Tibial artery (tissue), 4 donors: ENCODE data around the gene ARNT2.

Source experiments
- DNase-seq, 2 donors: peaks; one replicate each; pipeline ENCODE4 v3.0.0-alpha.2; 2019
- H3K27ac ChIP-seq, 2 donors: fragments of 200-600 bp; sonication (generic) in 1 of 2; 1 replicate in 1 of 2; 2 replicates in 1 of 2; pipeline ENCODE4 v1.5.1; 2018 to 2019; ENCODE audit warnings: mild to moderate bottlenecking in 1 of 2
- H3K27me3 ChIP-seq, 2 donors: fragments of 200-600 bp; sonication (generic) in 1 of 2; one replicate each; pipeline versions ENCODE4 v1.5.1 to v1.6.0; 2016 to 2019
- H3K36me3 ChIP-seq, 3 donors: fragments of 200-600 bp; sonication (generic) in 2 of 3; one replicate each; pipeline ENCODE4 v1.5.1; 2016 to 2019; ENCODE audit warnings: mild to moderate bottlenecking in 2 of 3
- H3K4me1 ChIP-seq, 4 donors: fragments of 200-600 bp; sonication (generic) in 2 of 4; 1 replicate in 3 of 4; 2 replicates in 1 of 4; pipeline ENCODE4 v1.5.1; 2016 to 2019
- H3K4me3 ChIP-seq, 2 donors: fragments of 200-600 bp; sonication (generic) in 1 of 2; 1 replicate in 1 of 2; 2 replicates in 1 of 2; pipeline ENCODE4 v1.5.1; 2018 to 2019; ENCODE audit warnings: mild to moderate bottlenecking in 2 of 2
- H3K9me3 ChIP-seq, 3 donors: fragments of 200-600 bp; sonication (generic) in 1 of 3; one replicate each; pipeline ENCODE4 v1.5.1; 2016 to 2019
- intact Hi-C: fragments of 100-400 bp; cut with DNase I; formaldehyde crosslinking; loops from one replicate; pipeline ENCODE4 v1.15.0; 2023; ENCODE audit warnings: low total_unique reads
- TF ChIP-seq, protein P1 (sequence below), 2 experiments: fragments of 200-600 bp in 1 of 2; fragments of 450-650 bp in 1 of 2; IDR thresholded peaks; one replicate each; pipeline ENCODE4 v1.5.1; 2017 to 2019; ENCODE audit warnings: antibody characterized with exemption in 2 of 2, mild to moderate bottlenecking in 1 of 2, moderate library complexity in 1 of 2

ARNT2 gene

DNA sequence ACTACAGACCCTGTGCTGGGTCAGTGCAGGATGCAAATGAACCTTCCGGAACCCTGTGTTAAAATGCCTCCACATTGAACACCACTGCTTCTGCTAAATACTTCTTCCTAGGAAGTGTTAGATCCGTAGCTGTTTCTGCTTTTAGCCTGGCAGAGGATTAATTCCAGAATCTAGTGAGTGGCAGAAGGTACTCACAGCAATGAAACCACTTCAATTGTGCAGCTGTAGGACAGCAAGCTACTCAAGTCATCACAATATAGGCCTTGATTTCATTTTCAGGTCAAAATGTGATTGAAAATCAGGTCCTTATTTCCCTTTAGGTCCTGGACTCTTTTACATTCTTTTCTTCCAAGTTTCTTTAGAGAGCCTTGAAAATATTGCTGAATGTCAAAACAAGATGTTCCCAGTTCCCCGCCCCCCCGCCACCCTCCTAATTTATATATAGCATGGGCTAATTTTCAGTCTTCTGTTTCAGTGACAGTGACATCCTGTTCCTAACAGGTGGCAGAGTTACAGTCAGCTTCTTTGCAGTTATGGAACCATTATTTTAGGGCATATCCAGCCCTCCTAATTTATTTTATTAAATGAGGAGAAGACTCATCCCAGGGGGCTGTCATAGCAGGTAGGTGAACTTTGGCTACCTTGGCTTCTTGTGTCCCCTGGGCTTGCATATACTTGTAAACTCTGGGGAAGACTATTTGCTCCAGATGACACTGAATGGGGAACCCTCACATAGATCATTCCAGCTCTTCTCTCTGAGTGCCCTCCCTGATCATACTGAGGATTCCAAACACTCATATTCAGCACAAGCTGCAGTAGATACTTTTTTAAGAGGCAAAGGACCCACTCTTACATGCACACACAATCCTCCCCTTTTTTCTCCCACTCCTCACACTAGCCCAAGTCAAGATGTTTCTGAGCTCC is 28.0 kb upstream of the ARNT2 start:
- no peaks in the 10 kb centered on the region for H3K4me1 ChIP-seq
- no peak for DNase-seq

DNA sequence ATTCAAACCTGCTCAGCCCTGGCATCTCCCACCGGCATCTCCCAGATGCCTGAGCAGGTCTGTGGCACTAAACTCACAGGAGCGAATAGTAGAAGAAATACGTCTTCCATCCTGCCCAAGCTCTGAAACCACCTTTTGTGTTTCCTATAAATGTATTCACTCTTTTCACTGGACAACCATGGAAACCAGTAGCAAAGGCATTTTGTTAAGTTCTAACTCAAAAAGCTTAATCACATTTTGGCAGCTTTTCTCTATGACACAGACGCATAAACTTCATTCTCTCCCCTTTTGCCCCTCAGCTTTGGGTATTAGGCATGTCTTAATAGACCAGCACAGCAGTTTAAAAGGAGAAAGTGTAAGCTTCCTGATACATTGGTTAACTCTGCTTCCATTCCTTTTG is 24.5 kb upstream of the ARNT2 start:
- Histone ChIP-seq H3K4me3 (no peak overlapping the region), H3K27me3 (no peaks in the 10 kb centered on the region), H3K9me3 (no peaks in the 10 kb centered on the region), H3K27ac (no peak overlapping the region), H3K4me1 (no peaks in the 10 kb centered on the region), H3K36me3 (no peaks in the 10 kb centered on the region)
- no peak for DNase-seq
- TF ChIP-seq, protein P1, sequence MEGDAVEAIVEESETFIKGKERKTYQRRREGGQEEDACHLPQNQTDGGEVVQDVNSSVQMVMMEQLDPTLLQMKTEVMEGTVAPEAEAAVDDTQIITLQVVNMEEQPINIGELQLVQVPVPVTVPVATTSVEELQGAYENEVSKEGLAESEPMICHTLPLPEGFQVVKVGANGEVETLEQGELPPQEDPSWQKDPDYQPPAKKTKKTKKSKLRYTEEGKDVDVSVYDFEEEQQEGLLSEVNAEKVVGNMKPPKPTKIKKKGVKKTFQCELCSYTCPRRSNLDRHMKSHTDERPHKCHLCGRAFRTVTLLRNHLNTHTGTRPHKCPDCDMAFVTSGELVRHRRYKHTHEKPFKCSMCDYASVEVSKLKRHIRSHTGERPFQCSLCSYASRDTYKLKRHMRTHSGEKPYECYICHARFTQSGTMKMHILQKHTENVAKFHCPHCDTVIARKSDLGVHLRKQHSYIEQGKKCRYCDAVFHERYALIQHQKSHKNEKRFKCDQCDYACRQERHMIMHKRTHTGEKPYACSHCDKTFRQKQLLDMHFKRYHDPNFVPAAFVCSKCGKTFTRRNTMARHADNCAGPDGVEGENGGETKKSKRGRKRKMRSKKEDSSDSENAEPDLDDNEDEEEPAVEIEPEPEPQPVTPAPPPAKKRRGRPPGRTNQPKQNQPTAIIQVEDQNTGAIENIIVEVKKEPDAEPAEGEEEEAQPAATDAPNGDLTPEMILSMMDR (IDR thresholded peaks at IDR 0.05): no peak
- intact Hi-C loops: no loop called here

More for the DNA sequence above, 28.0 kb upstream of the ARNT2 start:
- H3K27me3 ChIP-seq: no peaks in the 10 kb centered on the region
- H3K36me3 ChIP-seq: no peaks in the 10 kb centered on the region
- intact Hi-C loops: no loop called here
- TF ChIP-seq, protein P1 (IDR thresholded peaks at IDR 0.05): no peak
- no peaks in the 10 kb centered on the region for H3K9me3 ChIP-seq
- no peak overlapping the region for H3K27ac ChIP-seq
- no peak overlapping the region for H3K4me3 ChIP-seq

- intact Hi-C loops: no loop called here
- Histone ChIP-seq H3K4me1 (no peaks in the 10 kb centered on the region), H3K9me3 (no peaks in the 10 kb centered on the region), H3K27ac (no peak overlapping the region), H3K27me3 (no peaks in the 10 kb centered on the region), H3K4me3 (no peak overlapping the region), H3K36me3 (no peaks in the 10 kb centered on the region)
- DNase-seq: no peak
- TF ChIP-seq, protein P1 (IDR thresholded peaks at IDR 0.05): no peak
Measured at GRCh38 chr15:80380154-80380553, 24.0 kb upstream of the ARNT2 start.

- DNase-seq: no peak
- TF ChIP-seq, protein P1 (IDR thresholded peaks at IDR 0.05): no peak
- no peaks in the 10 kb centered on the region for H3K9me3 ChIP-seq
- H3K27ac ChIP-seq: no peak overlapping the region
- no peak overlapping the region for H3K4me3 ChIP-seq
- H3K27me3 ChIP-seq: no peaks in the 10 kb centered on the region
- intact Hi-C loops: no loop called here
- H3K36me3 ChIP-seq: no peaks in the 10 kb centered on the region
- H3K4me1 ChIP-seq: no peaks in the 10 kb centered on the region
Measured at GRCh38 chr15:80382285-80382684, 21.9 kb upstream of the ARNT2 start.

DNA sequence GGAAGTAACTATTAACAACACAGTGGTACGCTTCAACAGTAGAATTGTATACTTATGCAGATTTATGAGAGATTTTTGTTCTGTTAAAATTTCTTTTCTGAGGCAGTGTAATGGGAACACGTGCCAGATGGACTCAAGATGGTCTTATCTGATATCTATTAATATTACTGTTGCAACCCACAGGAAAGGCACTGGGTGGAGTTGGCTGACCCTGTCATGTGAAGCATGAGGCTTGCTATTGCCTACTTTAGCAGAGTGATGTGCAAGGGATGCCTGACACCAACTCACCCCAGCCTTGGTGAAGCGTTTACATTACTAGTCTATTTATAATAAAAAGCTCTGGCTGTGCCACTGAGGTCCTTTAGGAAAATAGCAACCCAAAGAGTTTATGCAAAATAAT is 19.8 kb upstream of the ARNT2 start:
- intact Hi-C loops: no loop called here

More for the DNA sequence above, 19.8 kb upstream of the ARNT2 start:
- H3K36me3 ChIP-seq: no peaks in the 10 kb centered on the region
- no peak for DNase-seq
- H3K4me3 ChIP-seq: no peak overlapping the region
- H3K27me3 ChIP-seq: no peaks in the 10 kb centered on the region
- TF ChIP-seq, protein P1 (IDR thresholded peaks at IDR 0.05): no peak
- H3K4me1 ChIP-seq: no peaks in the 10 kb centered on the region
- H3K27ac ChIP-seq: no peak overlapping the region
- no peaks in the 10 kb centered on the region for H3K9me3 ChIP-seq
